GM23338 (cell line): ENCODE measurements around the gene AGFG1. TPM values are rescaled to one million over a fixed set of nuclear protein-coding genes. Genes with fewer than 3 reads are reported as not detected.

Experiments used
- ATAC-seq: fragments of 200-7000 bp; cut with Tn5 transposase; 3 replicates; pipeline ENCODE4 v1.9.1; 2020
- DNase-seq: peaks from one replicate; pipeline ENCODE4 v3.0.0-alpha.2; 2015; ENCODE audit warnings: low spot score
- H2AFZ ChIP-seq: fragments of 200-600 bp; sonication (generic); 2 replicates; pipeline ENCODE4 v1.8.0; 2016; ENCODE audit warnings: antibody characterized with exemption, mild to moderate bottlenecking, moderate library complexity
- H3F3A ChIP-seq: fragments of 200-600 bp; sonication (generic); replicated peaks from 2 replicates; pipeline ENCODE4 v1.8.0; 2017; ENCODE audit warnings: antibody characterized with exemption, mixed run types, low read depth
- H3K27ac ChIP-seq: fragments of 200-600 bp; sonication (generic); 2 replicates; pipeline ENCODE4 v1.6.1; 2016; ENCODE audit warnings: low read depth
- H3K27me3 ChIP-seq: fragments of 200-600 bp; sonication (generic); 2 replicates; pipeline ENCODE4 v1.8.0; 2016; ENCODE audit warnings: mild to moderate bottlenecking, mixed run types, moderate library complexity; ENCODE audit not compliant: insufficient read depth
- H3K36me3 ChIP-seq: fragments of 200-600 bp; sonication (generic); 2 replicates; pipeline ENCODE4 v1.8.0; 2016; ENCODE audit warnings: mild to moderate bottlenecking; ENCODE audit not compliant: insufficient read depth
- H3K4me1 ChIP-seq: fragments of 200-600 bp; sonication (generic); 2 replicates; pipeline ENCODE4 v1.8.0; 2016; ENCODE audit warnings: mild to moderate bottlenecking, moderate library complexity; ENCODE audit not compliant: insufficient read depth
- H3K4me2 ChIP-seq: fragments of 200-600 bp; sonication (generic); 2 replicates; pipeline ENCODE4 v1.7.1; 2017; ENCODE audit warnings: mixed run types
- H3K4me3 ChIP-seq: fragments of 200-600 bp; sonication (generic); 2 replicates; pipeline ENCODE4 v1.6.1; 2016; ENCODE audit warnings: mixed run types
- H3K79me2 ChIP-seq: fragments of 200-600 bp; sonication (generic); replicated peaks from 2 replicates; pipeline ENCODE4 v1.8.0; 2017; ENCODE audit warnings: mild to moderate bottlenecking; ENCODE audit not compliant: insufficient read depth
- H3K9me2 ChIP-seq: fragments of 200-600 bp; sonication (generic); 2 replicates; pipeline ENCODE4 v1.8.0; 2017; ENCODE audit not compliant: insufficient read depth
- H4K20me1 ChIP-seq: fragments of 200-600 bp; sonication (generic); replicated peaks from 2 replicates; pipeline ENCODE4 v1.8.0; 2017; ENCODE audit warnings: mild to moderate bottlenecking; ENCODE audit not compliant: insufficient read depth
- H3K27ac Mint-ChIP-seq: 2 replicates; pipeline ENCODE4 v1.8.0; 2020; ENCODE audit warnings: inconsistent platforms, mild to moderate bottlenecking, moderate library complexity, mixed read lengths
- H3K27me3 Mint-ChIP-seq: 3 replicates; pipeline ENCODE4 v1.8.0; 2022; ENCODE audit warnings: low read depth, mild to moderate bottlenecking, moderate library complexity, mixed read lengths, inconsistent platforms; ENCODE audit not compliant: insufficient read depth, poor library complexity
- H3K36me3 Mint-ChIP-seq: 3 replicates; pipeline ENCODE4 v1.8.0; 2021; ENCODE audit warnings: low read depth, mild to moderate bottlenecking, inconsistent platforms, moderate library complexity, mixed read lengths
- H3K4me1 Mint-ChIP-seq: 3 replicates; pipeline ENCODE4 v1.8.0; 2020; ENCODE audit warnings: mild to moderate bottlenecking, inconsistent platforms, mixed read lengths
- H3K4me3 Mint-ChIP-seq: 3 replicates; pipeline ENCODE4 v1.8.0; 2021; ENCODE audit warnings: moderate library complexity, mild to moderate bottlenecking, inconsistent platforms, mixed read lengths
- H3K9me3 Mint-ChIP-seq: 3 replicates; pipeline ENCODE4 v1.8.0; 2020; ENCODE audit warnings: moderate library complexity, mild to moderate bottlenecking, inconsistent platforms, mixed read lengths
- CREB1 ChIP-seq: fragments of 250-450 bp; sonication (Bioruptor Pico); IDR thresholded peaks from 2 replicates; pipeline ENCODE4 v1.5.0; 2020; ENCODE audit warnings: low read depth, mild to moderate bottlenecking, moderate library complexity
- EZH2 ChIP-seq: fragments of 200-600 bp; sonication (generic); IDR thresholded peaks from one replicate; pipeline ENCODE4 v1.8.0; 2017; ENCODE audit warnings: antibody characterized with exemption, mild to moderate bottlenecking, low read depth; ENCODE audit not compliant: unreplicated experiment
- EZH2phosphoT487 ChIP-seq: fragments of 200-600 bp; sonication (generic); IDR thresholded peaks from one replicate; pipeline ENCODE4 v1.8.1; 2018; ENCODE audit warnings: antibody characterized with exemption; ENCODE audit not compliant: unreplicated experiment
- ZNF114 ChIP-seq: fragments of 250-450 bp; sonication (Bioruptor Pico); IDR thresholded peaks from 2 replicates; pipeline ENCODE4 v1.5.0; 2020; ENCODE audit warnings: mild to moderate bottlenecking, moderate library complexity
- ZNF331 ChIP-seq: fragments of 250-450 bp; sonication (Bioruptor Pico); IDR thresholded peaks from 2 replicates; pipeline ENCODE4 v1.5.0; 2020; ENCODE audit warnings: low read depth, mild to moderate bottlenecking, moderate library complexity
- polyA plus RNA-seq: library from polyadenylated mRNA; unstranded; fragments of >200 nt; fragmentation: Nextera tagmentation; extraction: Ambion mirVana; gene quantifications from 2 replicates; pipeline ENCODE4 v1.2.1, GENCODE V29; 2016
- total RNA-seq: library from RNA; depleted of rRNA; stranded (reverse); fragments of >200 nt; shearing (Covaris generic); gene quantifications from 2 replicates; pipeline ENCODE4 v1.2.3, GENCODE V29; 2014
- TF ChIP-seq, protein P1 (sequence below): fragments of 250-450 bp; sonication (Bioruptor Pico); IDR thresholded peaks from 2 replicates; pipeline ENCODE4 v1.5.0; 2020; ENCODE audit warnings: mild to moderate bottlenecking, moderate library complexity
- TF ChIP-seq, protein P2 (sequence below), 2 experiments: fragments of 200-600 bp in 1 of 2; sonication (generic) in 1 of 2; conservative IDR thresholded peaks; 2 replicates each; pipeline versions ENCODE4 v1.5.1 to v1.6.1; 2016 to 2017; ENCODE audit warnings: antibody characterized with exemption in 2 of 2, low read depth in 2 of 2, mild to moderate bottlenecking in 2 of 2, moderate library complexity in 1 of 2

Gene AGFG1
- total and polyA plus RNA-seq, 2 experiments from 2014 or later: 14.5 to 113 TPM

DNA sequence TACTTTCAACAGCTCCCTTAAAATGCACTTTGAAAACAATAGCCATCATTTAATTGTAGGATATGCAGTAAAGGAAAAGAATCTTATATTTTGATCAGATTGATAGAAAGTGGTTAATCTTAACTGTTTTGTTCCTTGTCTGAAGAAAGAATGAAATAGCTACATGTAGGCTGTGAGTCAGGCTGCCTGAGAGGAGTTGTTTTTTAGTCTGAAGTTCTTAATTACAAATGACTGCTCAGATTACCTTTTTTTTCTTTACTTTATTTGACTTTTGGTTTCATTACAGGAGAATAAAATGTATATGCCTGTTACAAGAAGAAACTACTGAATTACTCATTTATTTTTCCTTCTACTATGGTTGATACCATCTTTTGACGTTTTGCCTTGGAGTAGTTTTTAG, 56.8 kb downstream of the AGFG1 start:
- H3K79me2 ChIP-seq: peaks cover 41% of the 10 kb centered on the region
- H3K27me3 ChIP-seq: no peaks in the 10 kb centered on the region
- peaks cover 36% of the 10 kb centered on the region; the same call in 2 of the 3 replicates for H3K36me3 Mint-ChIP-seq
- no peak overlapping the region for H3K4me3 Mint-ChIP-seq
- no peak for DNase-seq
- H4K20me1 ChIP-seq: peaks cover 12% of the 10 kb centered on the region
- H3K4me1 ChIP-seq: no peaks in the 10 kb centered on the region
- no peak overlapping the region for H3K4me2 ChIP-seq
- TF ChIP-seq EZH2 (no peak), EZH2phosphoT487 (no peak), ZNF114 (CRISPR knock-in tag) (no peak), CREB1 (no peak), ZNF331 (CRISPR knock-in tag) (no peak)
- TF ChIP-seq, protein P1, sequence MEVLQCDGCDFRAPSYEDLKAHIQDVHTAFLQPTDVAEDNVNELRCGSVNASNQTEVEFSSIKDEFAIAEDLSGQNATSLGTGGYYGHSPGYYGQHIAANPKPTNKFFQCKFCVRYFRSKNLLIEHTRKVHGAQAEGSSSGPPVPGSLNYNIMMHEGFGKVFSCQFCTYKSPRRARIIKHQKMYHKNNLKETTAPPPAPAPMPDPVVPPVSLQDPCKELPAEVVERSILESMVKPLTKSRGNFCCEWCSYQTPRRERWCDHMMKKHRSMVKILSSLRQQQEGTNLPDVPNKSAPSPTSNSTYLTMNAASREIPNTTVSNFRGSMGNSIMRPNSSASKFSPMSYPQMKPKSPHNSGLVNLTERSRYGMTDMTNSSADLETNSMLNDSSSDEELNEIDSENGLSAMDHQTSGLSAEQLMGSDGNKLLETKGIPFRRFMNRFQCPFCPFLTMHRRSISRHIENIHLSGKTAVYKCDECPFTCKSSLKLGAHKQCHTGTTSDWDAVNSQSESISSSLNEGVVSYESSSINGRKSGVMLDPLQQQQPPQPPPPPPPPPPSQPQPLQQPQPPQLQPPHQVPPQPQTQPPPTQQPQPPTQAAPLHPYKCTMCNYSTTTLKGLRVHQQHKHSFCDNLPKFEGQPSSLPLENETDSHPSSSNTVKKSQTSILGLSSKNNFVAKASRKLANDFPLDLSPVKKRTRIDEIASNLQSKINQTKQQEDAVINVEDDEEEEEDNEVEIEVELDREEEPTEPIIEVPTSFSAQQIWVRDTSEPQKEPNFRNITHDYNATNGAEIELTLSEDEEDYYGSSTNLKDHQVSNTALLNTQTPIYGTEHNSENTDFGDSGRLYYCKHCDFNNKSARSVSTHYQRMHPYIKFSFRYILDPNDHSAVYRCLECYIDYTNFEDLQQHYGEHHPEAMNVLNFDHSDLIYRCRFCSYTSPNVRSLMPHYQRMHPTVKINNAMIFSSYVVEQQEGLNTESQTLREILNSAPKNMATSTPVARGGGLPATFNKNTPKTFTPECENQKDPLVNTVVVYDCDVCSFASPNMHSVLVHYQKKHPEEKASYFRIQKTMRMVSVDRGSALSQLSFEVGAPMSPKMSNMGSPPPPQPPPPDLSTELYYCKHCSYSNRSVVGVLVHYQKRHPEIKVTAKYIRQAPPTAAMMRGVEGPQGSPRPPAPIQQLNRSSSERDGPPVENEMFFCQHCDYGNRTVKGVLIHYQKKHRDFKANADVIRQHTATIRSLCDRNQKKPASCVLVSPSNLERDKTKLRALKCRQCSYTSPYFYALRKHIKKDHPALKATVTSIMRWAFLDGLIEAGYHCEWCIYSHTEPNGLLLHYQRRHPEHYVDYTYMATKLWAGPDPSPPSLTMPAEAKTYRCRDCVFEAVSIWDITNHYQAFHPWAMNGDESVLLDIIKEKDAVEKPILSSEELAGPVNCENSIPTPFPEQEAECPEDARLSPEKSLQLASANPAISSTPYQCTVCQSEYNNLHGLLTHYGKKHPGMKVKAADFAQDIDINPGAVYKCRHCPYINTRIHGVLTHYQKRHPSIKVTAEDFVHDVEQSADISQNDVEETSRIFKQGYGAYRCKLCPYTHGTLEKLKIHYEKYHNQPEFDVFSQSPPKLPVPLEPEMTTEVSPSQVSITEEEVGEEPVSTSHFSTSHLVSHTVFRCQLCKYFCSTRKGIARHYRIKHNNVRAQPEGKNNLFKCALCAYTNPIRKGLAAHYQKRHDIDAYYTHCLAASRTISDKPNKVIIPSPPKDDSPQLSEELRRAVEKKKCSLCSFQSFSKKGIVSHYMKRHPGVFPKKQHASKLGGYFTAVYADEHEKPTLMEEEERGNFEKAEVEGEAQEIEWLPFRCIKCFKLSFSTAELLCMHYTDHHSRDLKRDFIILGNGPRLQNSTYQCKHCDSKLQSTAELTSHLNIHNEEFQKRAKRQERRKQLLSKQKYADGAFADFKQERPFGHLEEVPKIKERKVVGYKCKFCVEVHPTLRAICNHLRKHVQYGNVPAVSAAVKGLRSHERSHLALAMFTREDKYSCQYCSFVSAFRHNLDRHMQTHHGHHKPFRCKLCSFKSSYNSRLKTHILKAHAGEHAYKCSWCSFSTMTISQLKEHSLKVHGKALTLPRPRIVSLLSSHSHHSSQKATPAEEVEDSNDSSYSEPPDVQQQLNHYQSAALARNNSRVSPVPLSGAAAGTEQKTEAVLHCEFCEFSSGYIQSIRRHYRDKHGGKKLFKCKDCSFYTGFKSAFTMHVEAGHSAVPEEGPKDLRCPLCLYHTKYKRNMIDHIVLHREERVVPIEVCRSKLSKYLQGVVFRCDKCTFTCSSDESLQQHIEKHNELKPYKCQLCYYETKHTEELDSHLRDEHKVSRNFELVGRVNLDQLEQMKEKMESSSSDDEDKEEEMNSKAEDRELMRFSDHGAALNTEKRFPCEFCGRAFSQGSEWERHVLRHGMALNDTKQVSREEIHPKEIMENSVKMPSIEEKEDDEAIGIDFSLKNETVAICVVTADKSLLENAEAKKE (CRISPR knock-in tag): no peak
- TF ChIP-seq, protein P2, sequence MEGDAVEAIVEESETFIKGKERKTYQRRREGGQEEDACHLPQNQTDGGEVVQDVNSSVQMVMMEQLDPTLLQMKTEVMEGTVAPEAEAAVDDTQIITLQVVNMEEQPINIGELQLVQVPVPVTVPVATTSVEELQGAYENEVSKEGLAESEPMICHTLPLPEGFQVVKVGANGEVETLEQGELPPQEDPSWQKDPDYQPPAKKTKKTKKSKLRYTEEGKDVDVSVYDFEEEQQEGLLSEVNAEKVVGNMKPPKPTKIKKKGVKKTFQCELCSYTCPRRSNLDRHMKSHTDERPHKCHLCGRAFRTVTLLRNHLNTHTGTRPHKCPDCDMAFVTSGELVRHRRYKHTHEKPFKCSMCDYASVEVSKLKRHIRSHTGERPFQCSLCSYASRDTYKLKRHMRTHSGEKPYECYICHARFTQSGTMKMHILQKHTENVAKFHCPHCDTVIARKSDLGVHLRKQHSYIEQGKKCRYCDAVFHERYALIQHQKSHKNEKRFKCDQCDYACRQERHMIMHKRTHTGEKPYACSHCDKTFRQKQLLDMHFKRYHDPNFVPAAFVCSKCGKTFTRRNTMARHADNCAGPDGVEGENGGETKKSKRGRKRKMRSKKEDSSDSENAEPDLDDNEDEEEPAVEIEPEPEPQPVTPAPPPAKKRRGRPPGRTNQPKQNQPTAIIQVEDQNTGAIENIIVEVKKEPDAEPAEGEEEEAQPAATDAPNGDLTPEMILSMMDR (conservative IDR thresholded peaks at IDR 0.05; ENCODE audit: low read depth in 2 of 2): no peak
- H3K27ac ChIP-seq: no peak overlapping the region
- no peak for ATAC-seq
- peaks cover 2% of the 10 kb centered on the region for H3K27me3 Mint-ChIP-seq
- peaks cover 11% of the 10 kb centered on the region; the same call in 1 of the 2 replicates for H3K36me3 ChIP-seq
- H3K4me3 ChIP-seq: no peak overlapping the region
- no peaks in the 10 kb centered on the region for H3K9me3 Mint-ChIP-seq
- H2AFZ ChIP-seq: no peak overlapping the region
- H3F3A ChIP-seq: no peaks in the 10 kb centered on the region
- no peaks in the 10 kb centered on the region for H3K9me2 ChIP-seq
- no peaks in the 10 kb centered on the region; the same call in 2 of the 3 replicates for H3K4me1 Mint-ChIP-seq
- H3K27ac Mint-ChIP-seq: 0 out of 2 replicates have a peak overlapping the region, but pooled peaks have one; percentile 37
